Measurements from ENCODE around the gene TSFM. TPM values are rescaled to one million over a fixed set of nuclear protein-coding genes. Genes with fewer than 3 reads are reported as not detected.

Gene TSFM
- total and polyA plus RNA-seq, 9 of the 15 experiments (the other 6 are each of a cell fraction or from before 2014, with no cell fraction given), result 44.6 to 198 (median 60.2) TPM

GRCh38 chr12:57793920-57794319, 11.3 kb downstream of the TSFM start (continued):
- TF ChIP-seq ZC3H4 (CRISPR knock-in tag; IDR thresholded peaks at IDR 0.05; ENCODE audit: borderline replicate concordance) (no peak), MECOM (CRISPR knock-in tag; IDR thresholded peaks at IDR 0.05) (no peak), ARID4B (CRISPR knock-in tag; IDR thresholded peaks at IDR 0.05) (no peak), NR2F6 (CRISPR knock-in tag; IDR thresholded peaks at IDR 0.05) (no peak), ETV5 (CRISPR knock-in tag; IDR thresholded peaks at IDR 0.05; ENCODE audit: low read depth) (no peak), NONO (IDR thresholded peaks at IDR 0.05; ENCODE audit: low read depth in 2 of 2, low read length in 1 of 2) (no peak), PTRF (tag; IDR thresholded peaks at IDR 0.05) (no peak), ESRRA (IDR thresholded peaks at IDR 0.05; ENCODE audit: borderline replicate concordance, low read depth) (no peak), NFE2L1 (tag; IDR thresholded peaks at IDR 0.05; ENCODE audit: borderline replicate concordance, low read depth) (no peak), MAFK (IDR thresholded peaks at IDR 0.05; ENCODE audit: low read length) (no peak), RBM39 (optimal IDR thresholded peaks at IDR 0.05; ENCODE audit: low read depth, low read length) (no peak), TBL1XR1 (IDR thresholded peaks at IDR 0.05; ENCODE audit: low read length in 2 of 2) (no peak)

Measured in K562 (cell line).